Cardiac atrium fibroblast (primary cell): ENCODE measurements around the gene CSE1L. TPM values are rescaled to one million over a fixed set of nuclear protein-coding genes. Genes with fewer than 3 reads are reported as not detected.

Source experiments
- total RNA-seq: library from RNA; depleted of rRNA; stranded (reverse); fragments of >200 nt; gene quantifications from 2 replicates; pipeline ENCODE4 v1.2.3, GENCODE V29; 2015

The CSE1L gene
- total RNA-seq: 47.7 and 62.5 TPM in 2 replicates

GRCh38 chr20:49046087-49046900 is at the start of gene CSE1L:
CSE1L (plus strand) TSS chr20:49046312; CDS start chr20:49058464, 12,152 bp downstream.

Other genes with a start within 250 kb of the CSE1L start
- gene PREX1, start 218.3 kb upstream of the CSE1L start, total RNA-seq: 6.9 and 9.9 TPM in 2 replicates
- gene ARFGEF2, start 124.6 kb upstream of the CSE1L start, total RNA-seq: 19.9 and 27.2 TPM in 2 replicates
- gene STAU1, start 142.0 kb downstream of the CSE1L start, total RNA-seq: 61.2 and 65.9 TPM in 2 replicates
- 16.4 and 24.6 TPM in 2 replicates for gene DDX27, start 173.1 kb downstream of the CSE1L start, total RNA-seq
- gene ZNFX1, start 231.7 kb downstream of the CSE1L start, total RNA-seq: 28.2 and 38.1 TPM in 2 replicates